SK-N-SH treated with all-trans-retinoic acid at 6 μM for 48 hours (cell line): ENCODE results near the gene YTHDF2.
"Not testable (repeated sequence)": the region's sequence is repeated elsewhere in the genome, so short reads cannot be mapped to it uniquely, and the experiment has no call there.

Experiments used
- ATAC-seq: fragments of 200-7000 bp; cut with Tn5 transposase; 3 replicates; pipeline ENCODE4 v1.9.1; 2020; ENCODE audit warnings: mild to moderate bottlenecking, moderate library complexity
- ARNTL ChIP-seq: fragments of 450-650 bp; formaldehyde crosslinking; IDR thresholded peaks from 2 replicates; pipeline ENCODE4 v1.5.0; 2020; ENCODE audit warnings: low read depth, mild to moderate bottlenecking, moderate library complexity, borderline replicate concordance
- BACH2 ChIP-seq: fragments of 250-450 bp; sonication (Bioruptor Pico); IDR thresholded peaks from 2 replicates; pipeline ENCODE4 v1.9.0; 2021; ENCODE audit warnings: mild to moderate bottlenecking, borderline replicate concordance
- CSDC2 ChIP-seq: fragments of 250-450 bp; sonication (Bioruptor Pico); IDR thresholded peaks from 2 replicates; pipeline ENCODE4 v1.5.0; 2020; ENCODE audit warnings: mild to moderate bottlenecking, moderate library complexity
- CSRNP3 ChIP-seq: fragments of 250-450 bp; sonication (Bioruptor Pico); IDR thresholded peaks from 2 replicates; pipeline ENCODE4 v1.5.1; 2021; ENCODE audit warnings: mild to moderate bottlenecking, moderate library complexity
- ESRRG ChIP-seq: fragments of 250-450 bp; sonication (Bioruptor Pico); IDR thresholded peaks from 2 replicates; pipeline ENCODE4 v1.6.1; 2021; ENCODE audit warnings: mild to moderate bottlenecking
- GLIS3 ChIP-seq: fragments of 250-450 bp; sonication (Bioruptor Pico); IDR thresholded peaks from 2 replicates; pipeline ENCODE4 v1.5.0; 2020; ENCODE audit warnings: mild to moderate bottlenecking, moderate library complexity
- OSR1 ChIP-seq: fragments of 250-450 bp; sonication (Bioruptor Pico); IDR thresholded peaks from 2 replicates; pipeline ENCODE4 v1.8.0; 2022; ENCODE audit warnings: moderate library complexity, mild to moderate bottlenecking, inconsistent platforms
- POU6F1 ChIP-seq: fragments of 250-450 bp; sonication (Bioruptor Pico); IDR thresholded peaks from 2 replicates; pipeline ENCODE4 v1.8.0; 2021; ENCODE audit warnings: low read depth, mild to moderate bottlenecking, moderate library complexity, borderline replicate concordance
- PPARA ChIP-seq: fragments of 250-450 bp; sonication (Bioruptor Pico); IDR thresholded peaks from 2 replicates; pipeline ENCODE4 v1.5.0; 2020; ENCODE audit warnings: mild to moderate bottlenecking, borderline replicate concordance
- SNAI2 ChIP-seq: fragments of 250-450 bp; sonication (Bioruptor Pico); IDR thresholded peaks from 2 replicates; pipeline ENCODE4 v1.5.0; 2020; ENCODE audit warnings: mild to moderate bottlenecking, moderate library complexity
- TCF4 ChIP-seq: fragments of 250-450 bp; sonication (Bioruptor Pico); IDR thresholded peaks from 2 replicates; pipeline ENCODE4 v1.8.0; 2021; ENCODE audit warnings: mild to moderate bottlenecking, moderate library complexity, borderline replicate concordance
- TOX ChIP-seq: fragments of 250-450 bp; sonication (Bioruptor Pico); IDR thresholded peaks from 2 replicates; pipeline ENCODE4 v1.8.0; 2021; ENCODE audit warnings: mild to moderate bottlenecking, moderate library complexity, borderline replicate concordance
- ZC3H10 ChIP-seq: fragments of 250-450 bp; sonication (Bioruptor Pico); IDR thresholded peaks from 2 replicates; pipeline ENCODE4 v1.5.1; 2021; ENCODE audit warnings: mild to moderate bottlenecking, moderate library complexity
- ZFP3 ChIP-seq: fragments of 250-450 bp; sonication (Bioruptor Pico); IDR thresholded peaks from 2 replicates; pipeline ENCODE4 v1.5.0; 2020; ENCODE audit warnings: mild to moderate bottlenecking, moderate library complexity
- ZFP30 ChIP-seq: fragments of 450-650 bp; formaldehyde crosslinking; IDR thresholded peaks from 2 replicates; pipeline ENCODE4 v1.5.0; 2022; ENCODE audit warnings: mild to moderate bottlenecking, moderate library complexity
- ZNF565 ChIP-seq: fragments of 450-650 bp; formaldehyde crosslinking; conservative IDR thresholded peaks from 2 replicates; pipeline ENCODE4 v1.5.0; 2020; ENCODE audit warnings: low read depth, mild to moderate bottlenecking, moderate library complexity
- ZNF70 ChIP-seq: fragments of 450-650 bp; formaldehyde crosslinking; IDR thresholded peaks from 2 replicates; pipeline ENCODE4 v1.5.0; 2020; ENCODE audit warnings: mild to moderate bottlenecking, moderate library complexity
- TF ChIP-seq, protein P1 (sequence below): fragments of 250-450 bp; sonication (Bioruptor Pico); IDR thresholded peaks from 2 replicates; pipeline ENCODE4 v1.8.0; 2020; ENCODE audit warnings: mild to moderate bottlenecking, moderate library complexity, borderline replicate concordance
- TF ChIP-seq, protein P2 (sequence below): fragments of 250-450 bp; sonication (Bioruptor Pico); IDR thresholded peaks from 2 replicates; pipeline ENCODE4 v1.5.0; 2020; ENCODE audit warnings: mild to moderate bottlenecking, moderate library complexity

The YTHDF2 gene

DNA sequence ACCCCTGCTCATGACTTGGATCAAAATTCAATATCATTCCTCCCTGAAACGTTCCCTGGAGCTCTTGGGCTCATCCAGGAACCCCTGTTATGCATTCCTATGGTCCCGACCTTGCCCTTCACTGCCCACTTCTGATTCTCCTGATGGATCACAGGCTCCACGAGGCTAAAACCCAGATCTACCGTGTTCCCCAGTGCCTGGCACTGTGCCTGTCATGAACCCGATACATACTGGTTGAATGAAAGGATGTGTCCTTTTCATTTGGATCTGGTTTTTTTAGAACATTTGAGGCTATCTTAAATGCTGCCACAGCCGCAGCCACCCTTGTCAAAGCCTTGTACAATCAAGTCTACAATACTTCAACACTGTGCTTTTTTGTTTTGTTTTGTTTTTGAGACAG, 53.1 kb downstream of the YTHDF2 start:
- ATAC-seq = no peak

DNA sequence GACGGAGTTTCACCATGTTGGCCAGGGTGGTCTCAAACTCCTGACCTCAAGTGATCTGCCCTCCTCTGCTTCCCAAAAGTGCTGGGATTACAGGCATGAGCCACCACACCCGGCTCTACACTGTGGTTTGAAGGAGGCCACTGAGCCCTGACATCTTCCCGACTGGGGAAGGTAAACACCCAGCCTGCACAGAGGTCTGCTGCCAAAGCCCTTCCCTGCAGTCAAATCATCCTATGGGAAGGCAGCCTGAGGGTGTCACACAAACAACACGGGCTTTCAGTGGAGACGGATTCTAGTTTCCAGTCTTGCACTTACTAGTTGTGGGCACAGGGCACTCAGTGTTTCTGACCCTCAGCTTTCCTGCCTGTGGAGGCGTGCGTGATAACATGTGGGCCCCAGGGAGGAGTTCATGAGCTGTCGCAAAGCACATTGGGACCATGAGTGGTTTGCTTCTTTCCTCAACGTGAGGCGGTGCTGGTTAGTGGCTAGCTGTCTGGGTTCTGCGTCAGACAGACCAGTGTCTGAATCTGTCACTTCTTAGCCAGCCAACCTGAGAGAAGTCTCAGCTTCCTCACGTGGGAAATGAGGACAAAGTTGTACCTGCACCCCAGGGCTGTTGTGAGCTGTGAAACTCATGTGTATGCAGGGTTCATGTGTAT, 53.8 kb downstream of the YTHDF2 start:
- TF ChIP-seq TCF4 (CRISPR knock-in tag) = no peak
- TF ChIP-seq, protein P1, sequence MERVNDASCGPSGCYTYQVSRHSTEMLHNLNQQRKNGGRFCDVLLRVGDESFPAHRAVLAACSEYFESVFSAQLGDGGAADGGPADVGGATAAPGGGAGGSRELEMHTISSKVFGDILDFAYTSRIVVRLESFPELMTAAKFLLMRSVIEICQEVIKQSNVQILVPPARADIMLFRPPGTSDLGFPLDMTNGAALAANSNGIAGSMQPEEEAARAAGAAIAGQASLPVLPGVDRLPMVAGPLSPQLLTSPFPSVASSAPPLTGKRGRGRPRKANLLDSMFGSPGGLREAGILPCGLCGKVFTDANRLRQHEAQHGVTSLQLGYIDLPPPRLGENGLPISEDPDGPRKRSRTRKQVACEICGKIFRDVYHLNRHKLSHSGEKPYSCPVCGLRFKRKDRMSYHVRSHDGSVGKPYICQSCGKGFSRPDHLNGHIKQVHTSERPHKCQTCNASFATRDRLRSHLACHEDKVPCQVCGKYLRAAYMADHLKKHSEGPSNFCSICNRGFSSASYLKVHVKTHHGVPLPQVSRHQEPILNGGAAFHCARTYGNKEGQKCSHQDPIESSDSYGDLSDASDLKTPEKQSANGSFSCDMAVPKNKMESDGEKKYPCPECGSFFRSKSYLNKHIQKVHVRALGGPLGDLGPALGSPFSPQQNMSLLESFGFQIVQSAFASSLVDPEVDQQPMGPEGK (CRISPR knock-in tag) = no peak
- TF ChIP-seq GLIS3 (CRISPR knock-in tag) = no peak
- no peak for TF ChIP-seq ZFP3
- TF ChIP-seq CSRNP3 = no peak
- no peak for TF ChIP-seq CSDC2 (CRISPR knock-in tag)
- TF ChIP-seq ZNF70 (CRISPR knock-in tag) = no peak
- TF ChIP-seq ZC3H10 (CRISPR knock-in tag) = no peak
- no peak for TF ChIP-seq ZFP30 (CRISPR knock-in tag)
- TF ChIP-seq OSR1 (CRISPR knock-in tag) = no peak
- TF ChIP-seq POU6F1 (CRISPR knock-in tag) = no peak
- TF ChIP-seq ESRRG (CRISPR knock-in tag) = no peak
- no peak for TF ChIP-seq BACH2 (CRISPR knock-in tag)
- TF ChIP-seq, protein P2, sequence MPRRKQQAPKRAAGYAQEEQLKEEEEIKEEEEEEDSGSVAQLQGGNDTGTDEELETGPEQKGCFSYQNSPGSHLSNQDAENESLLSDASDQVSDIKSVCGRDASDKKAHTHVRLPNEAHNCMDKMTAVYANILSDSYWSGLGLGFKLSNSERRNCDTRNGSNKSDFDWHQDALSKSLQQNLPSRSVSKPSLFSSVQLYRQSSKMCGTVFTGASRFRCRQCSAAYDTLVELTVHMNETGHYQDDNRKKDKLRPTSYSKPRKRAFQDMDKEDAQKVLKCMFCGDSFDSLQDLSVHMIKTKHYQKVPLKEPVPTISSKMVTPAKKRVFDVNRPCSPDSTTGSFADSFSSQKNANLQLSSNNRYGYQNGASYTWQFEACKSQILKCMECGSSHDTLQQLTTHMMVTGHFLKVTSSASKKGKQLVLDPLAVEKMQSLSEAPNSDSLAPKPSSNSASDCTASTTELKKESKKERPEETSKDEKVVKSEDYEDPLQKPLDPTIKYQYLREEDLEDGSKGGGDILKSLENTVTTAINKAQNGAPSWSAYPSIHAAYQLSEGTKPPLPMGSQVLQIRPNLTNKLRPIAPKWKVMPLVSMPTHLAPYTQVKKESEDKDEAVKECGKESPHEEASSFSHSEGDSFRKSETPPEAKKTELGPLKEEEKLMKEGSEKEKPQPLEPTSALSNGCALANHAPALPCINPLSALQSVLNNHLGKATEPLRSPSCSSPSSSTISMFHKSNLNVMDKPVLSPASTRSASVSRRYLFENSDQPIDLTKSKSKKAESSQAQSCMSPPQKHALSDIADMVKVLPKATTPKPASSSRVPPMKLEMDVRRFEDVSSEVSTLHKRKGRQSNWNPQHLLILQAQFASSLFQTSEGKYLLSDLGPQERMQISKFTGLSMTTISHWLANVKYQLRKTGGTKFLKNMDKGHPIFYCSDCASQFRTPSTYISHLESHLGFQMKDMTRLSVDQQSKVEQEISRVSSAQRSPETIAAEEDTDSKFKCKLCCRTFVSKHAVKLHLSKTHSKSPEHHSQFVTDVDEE (CRISPR knock-in tag) = no peak
- ATAC-seq = no peak

More for the DNA sequence above, 53.1 kb downstream of the YTHDF2 start:
- TF ChIP-seq ARNTL (CRISPR knock-in tag) (no peak), ZFP30 (CRISPR knock-in tag) (no peak), OSR1 (CRISPR knock-in tag) (no peak), PPARA (CRISPR knock-in tag) (no peak), TOX (no peak), ZC3H10 (CRISPR knock-in tag) (no peak), ZFP3 (no peak), SNAI2 (no peak), ZNF565 (CRISPR knock-in tag) (no peak), TCF4 (CRISPR knock-in tag) (no peak), POU6F1 (CRISPR knock-in tag) (no peak), CSRNP3 (no peak)
- TF ChIP-seq, protein P1 (CRISPR knock-in tag) = no peak

GRCh38 chr1:28791929-28792328, 55.2 kb downstream of the YTHDF2 start:
- not testable (repeated sequence) for ATAC-seq
